HG03039 (cell line): Measurements from ENCODE around the gene SH3RF2.
"Not testable (repeated sequence)": the region's sequence is repeated elsewhere in the genome, so short reads cannot be mapped to it uniquely, and the experiment has no call there.

Source experiments
- ATAC-seq: cut with Tn5 transposase; IDR thresholded peaks from one replicate; pipeline ENCODE4 v1.9.1; 2021; ENCODE audit warnings: mild to moderate bottlenecking, moderate library complexity; ENCODE audit not compliant: unreplicated experiment

SH3RF2 gene

DNA sequence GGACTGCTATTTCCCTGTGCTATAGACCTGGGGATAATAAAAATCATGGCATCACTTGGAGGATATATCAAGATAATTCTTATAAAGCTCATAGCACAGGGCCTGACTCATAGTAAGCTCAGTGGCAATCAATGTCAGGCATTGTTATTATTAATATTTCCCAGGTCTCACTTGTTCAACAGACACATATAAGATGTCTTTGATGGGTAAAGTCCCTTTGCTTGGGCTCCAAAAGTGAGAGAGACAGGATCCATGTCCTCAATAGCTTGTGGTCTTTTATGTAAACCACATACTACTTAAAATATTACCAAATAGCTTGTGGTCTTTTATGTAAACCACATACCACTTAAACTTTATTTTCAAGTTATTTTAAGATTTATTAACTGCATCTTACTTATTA, 11.2 kb downstream of the SH3RF2 start:
- ATAC-seq: no peak

DNA sequence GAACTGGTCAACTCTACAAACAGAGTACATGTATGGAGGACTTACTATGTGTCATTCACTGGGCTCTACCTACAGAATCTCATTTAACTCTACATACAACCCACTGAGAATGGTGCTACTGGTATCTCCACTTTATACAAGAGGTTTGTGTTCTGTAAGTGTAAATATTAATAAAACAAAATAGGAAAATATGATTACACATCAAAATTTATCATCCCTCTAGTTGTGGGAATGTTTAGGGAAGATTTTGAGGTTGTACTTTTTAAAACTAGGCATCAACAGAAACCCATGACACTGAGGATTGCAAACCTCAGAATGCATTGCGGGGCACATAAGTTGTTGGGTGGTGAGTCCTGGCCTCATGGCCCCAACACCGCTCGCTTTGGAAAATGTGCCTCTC, 11.7 kb downstream of the SH3RF2 start:
- ATAC-seq: no peak

DNA sequence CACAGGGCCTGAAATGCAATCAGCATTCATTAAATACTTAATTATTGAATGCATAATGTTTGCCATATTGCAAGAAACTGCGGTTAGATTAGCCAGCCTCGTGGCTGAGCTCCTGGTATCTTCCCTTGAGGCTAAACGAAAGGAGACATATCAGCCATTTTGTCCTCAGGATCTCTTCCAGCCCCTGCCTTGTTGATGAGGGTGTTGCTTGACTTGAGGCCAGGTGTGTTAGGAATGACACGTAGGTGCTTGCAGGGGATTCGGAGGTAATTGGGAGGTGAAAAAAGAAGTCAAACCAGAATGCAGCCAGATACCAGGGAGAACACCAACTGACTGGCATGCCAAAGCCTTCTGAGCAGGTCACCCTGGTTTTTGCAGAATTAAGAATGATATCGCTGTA, 12.5 kb downstream of the SH3RF2 start:
- ATAC-seq: no peak

DNA sequence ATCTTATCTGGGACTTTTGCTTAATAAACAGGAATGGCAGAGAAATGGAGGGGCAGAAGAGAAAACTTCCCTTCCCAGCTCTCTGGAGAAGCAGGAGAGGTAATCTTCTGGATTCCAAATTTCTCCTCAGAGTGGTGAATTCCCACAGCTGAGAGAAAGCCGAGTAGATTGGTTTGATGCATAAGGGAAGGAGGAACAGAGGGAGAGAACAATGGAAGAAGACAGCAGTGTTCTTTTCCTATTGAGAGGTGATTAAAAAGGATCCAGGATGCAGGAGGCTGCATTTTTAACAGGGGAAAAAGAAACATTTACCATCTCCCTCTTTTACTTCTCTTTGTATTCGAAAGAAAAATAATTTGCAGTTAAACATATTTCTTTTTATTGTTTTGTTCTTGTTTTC, 13.1 kb downstream of the SH3RF2 start:
- ATAC-seq: no peak

DNA sequence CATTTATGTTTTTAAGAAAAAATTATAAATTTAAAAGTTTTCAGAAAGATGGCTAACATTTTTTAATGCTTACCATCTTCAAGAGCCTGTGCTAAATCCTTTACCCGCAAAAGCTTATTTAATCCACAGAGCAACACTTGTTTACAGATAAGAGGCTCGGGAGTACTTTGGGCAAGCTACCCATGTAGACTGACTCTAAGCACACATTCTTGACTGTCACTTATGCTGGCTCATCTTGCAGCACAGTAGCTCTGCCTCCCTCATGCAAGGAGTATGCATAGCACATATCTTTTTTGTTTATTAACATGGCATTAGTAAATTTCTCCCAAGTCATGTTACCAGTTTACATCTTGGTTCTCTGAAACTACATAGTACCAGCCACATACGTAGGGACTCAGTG, 14.7 kb downstream of the SH3RF2 start:
- no peak for ATAC-seq

DNA sequence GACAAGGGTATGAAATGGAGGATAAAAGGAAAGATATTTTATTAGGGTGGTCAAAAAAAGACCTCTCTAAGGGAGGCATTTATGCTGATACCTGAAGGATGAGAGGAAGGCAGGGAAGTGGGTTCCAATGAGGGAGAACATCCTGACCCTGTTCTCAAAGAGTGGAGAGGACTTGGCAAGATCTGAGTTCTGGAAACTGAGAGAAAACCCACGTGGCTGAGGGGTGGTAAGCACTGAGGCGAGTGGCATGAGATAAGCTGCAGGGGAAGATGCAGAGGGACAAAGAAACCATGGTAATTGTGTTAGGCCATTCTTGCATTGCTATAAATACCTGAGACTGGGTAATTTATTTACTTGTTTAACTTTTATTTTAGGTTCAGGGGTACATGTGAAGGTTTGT, 16.8 kb downstream of the SH3RF2 start:
- no peak for ATAC-seq

DNA sequence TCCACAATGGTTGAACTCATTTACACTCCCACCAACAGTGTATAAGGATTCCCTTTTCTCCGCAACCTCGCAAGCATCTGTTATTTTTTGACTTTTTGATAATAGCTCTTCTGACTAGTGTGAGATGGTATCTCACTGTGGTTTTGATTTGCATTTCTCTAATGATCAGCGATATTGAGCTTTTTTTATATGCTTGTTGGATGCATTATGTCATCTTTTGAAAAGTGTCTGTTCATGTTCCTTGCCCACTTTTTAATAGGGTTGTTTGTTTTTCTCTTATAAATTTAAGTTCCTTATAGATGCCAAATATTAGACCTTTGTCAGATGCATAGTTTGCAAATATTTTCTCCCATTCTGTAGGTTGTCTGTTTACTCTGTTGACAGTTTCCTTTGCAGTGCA, 17.8 kb downstream of the SH3RF2 start:
- ATAC-seq: not testable (repeated sequence)

DNA sequence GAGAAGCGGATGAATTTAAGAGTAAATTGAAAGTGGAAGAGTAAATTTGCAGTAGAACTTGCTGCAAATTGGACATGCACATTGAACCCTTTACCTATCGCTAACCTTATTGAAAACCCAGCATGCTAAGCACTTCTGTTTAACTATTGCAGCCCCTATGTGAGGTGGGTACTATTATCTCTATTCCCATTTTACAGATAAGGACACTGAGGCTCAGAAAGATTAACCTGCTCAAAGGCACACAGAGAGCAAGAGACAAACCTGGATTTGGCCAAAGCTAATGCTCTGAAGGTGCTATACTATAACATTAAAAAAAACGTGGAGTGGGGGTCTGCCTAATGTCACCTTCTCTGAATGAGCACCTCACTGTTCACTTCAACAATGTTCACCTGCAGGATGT, 21.0 kb downstream of the SH3RF2 start:
- no peak for ATAC-seq

DNA sequence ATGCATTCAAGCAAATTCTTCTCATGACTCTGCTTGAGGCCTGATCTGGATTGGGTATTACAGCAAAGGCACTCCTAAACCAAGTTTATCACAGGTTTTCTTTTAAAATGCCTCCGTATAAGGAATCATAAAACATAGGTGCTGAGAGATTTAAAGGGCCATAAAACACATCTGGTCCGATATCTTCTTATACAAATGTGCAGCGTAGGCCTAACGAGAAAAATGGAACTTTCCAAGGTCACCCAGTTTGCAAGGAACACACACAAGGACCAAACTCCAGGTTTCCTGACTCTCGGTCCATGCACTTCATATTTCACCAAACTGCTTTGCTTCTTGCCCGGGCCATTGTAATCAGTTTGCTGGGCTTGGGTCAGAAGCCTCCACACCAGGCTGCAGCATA, 22.1 kb downstream of the SH3RF2 start:
- ATAC-seq: no peak

DNA sequence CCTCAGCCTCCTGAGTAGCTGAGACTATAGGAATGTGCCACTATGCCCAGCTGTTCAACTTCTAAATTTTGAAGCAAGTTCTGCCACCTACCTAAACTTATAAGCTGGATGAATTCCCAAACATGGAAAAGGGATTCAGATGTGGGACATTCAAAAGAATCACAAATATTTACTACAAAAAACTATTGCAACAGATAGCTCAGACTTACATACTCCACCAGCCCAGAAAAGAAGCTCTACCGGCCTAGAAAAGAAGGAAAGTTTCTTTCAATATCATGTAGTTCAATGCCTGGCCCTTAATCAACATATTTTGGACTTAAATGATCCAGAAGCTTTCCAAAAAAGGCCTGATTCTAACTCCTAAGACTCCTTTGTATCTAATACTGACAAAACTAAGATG, 23.8 kb downstream of the SH3RF2 start:
- ATAC-seq: no peak

DNA sequence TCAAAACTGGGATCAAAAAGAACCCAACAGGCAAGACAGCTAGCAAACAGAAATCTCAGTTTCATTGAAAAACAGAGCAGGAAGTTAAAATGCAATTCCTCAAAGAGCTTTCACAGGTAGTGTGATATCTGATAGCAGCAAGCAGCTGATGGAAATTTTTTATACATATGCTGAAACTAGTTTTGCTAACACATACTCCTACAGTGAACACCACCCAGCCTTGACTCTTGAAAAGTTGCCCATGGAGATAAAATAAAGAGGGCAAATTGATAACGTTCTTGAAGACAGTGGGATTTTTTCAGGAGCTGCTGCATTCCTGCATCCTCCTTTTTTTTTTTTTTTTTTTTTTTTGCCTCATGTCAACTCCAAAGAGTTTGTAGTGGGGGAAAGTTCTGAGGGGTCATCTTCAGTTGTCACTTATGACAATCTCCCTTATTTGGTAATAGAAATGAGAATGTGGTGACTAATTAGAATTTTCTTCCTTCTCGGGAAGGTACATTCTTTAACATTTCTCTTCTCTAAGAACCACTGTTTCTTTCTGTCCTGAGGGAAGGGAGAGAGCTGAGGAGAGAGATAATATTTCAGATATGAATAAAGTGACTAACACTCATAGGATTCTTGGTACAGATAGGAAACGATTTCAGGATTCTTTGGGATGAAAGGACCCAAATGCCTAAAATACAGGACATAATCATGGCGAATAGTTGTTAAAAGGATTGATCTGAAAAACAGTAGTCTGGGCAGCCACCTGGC, 24.6 kb downstream of the SH3RF2 start:
- no peak for ATAC-seq

DNA sequence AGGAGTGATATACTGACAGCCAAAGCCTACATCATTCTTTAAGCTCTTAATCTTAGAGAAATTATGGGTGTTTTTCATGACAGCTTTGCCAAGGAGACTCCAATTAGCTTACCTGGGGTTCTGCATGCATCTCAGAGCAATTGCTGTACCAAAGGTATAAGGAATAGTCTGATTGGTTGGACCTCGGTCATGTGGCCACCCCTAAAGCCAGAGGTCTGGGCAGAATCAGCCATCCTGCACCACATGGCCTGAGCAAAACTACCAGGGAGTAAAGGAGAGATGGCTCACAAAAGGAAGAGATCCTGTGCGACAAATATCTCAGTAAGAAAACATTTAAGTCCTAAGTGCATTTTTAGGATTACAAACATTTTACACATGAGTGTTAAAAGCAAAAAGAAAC, 25.6 kb downstream of the SH3RF2 start:
- no peak for ATAC-seq

DNA sequence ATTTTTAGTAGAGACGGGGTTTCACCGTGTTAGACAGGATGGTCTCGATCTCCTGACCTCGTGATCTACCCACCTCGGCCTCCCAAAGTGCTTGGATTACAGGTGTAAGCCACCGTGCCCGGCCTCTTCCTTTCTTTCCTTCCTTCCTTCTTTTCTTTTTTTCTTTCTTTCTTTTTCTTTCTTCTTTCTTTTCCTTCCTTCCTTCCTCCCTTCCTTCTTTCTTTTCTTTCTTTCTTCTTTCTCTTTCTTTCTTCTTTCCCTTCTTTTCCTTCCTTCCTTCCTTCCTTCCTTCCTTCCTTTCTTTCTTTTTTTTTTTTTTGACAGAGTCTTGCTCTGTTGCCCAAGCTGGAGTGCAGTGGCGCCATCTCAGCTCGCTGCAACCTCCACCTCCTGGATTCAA, 27.6 kb downstream of the SH3RF2 start:
- not testable (repeated sequence) for ATAC-seq

DNA sequence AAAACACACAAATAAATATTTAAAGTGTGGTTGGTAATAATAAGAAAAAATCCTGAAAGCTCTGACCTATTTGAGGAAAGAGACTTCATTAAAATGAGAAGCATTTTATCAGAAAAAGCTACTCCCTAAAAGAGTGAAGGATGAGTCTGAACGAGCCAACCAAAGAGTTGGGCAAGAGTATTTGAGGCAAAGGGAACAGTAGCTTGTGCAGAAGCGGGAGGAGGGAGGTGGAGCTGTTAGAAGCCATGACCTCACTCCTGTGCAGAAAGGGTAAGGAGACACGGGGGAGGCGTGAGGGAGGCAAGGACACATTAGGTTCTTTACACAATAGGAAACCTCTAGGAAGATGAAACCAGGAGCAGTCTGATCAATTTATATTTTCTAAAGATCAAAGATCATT, 29.4 kb downstream of the SH3RF2 start:
- ATAC-seq: no peak

DNA sequence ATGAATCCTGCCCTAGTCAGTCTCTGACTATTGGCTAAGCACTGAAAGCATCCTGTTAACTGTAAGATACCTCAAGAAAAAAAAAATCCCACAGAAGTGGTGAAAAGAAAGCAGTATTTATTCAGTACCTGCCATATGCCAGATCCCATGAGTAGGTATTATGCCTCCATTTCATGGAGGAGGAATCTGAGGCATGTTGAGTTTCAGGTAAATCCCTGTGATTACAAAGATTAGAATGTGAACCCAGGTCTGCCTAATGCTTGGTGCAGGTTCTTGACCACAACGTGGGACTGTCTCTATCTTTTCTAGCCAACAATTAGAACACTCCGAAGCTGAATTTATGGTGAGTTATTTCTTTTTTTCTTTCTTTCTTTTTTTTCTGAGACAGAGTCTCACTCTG, 30.9 kb downstream of the SH3RF2 start:
- no peak for ATAC-seq

DNA sequence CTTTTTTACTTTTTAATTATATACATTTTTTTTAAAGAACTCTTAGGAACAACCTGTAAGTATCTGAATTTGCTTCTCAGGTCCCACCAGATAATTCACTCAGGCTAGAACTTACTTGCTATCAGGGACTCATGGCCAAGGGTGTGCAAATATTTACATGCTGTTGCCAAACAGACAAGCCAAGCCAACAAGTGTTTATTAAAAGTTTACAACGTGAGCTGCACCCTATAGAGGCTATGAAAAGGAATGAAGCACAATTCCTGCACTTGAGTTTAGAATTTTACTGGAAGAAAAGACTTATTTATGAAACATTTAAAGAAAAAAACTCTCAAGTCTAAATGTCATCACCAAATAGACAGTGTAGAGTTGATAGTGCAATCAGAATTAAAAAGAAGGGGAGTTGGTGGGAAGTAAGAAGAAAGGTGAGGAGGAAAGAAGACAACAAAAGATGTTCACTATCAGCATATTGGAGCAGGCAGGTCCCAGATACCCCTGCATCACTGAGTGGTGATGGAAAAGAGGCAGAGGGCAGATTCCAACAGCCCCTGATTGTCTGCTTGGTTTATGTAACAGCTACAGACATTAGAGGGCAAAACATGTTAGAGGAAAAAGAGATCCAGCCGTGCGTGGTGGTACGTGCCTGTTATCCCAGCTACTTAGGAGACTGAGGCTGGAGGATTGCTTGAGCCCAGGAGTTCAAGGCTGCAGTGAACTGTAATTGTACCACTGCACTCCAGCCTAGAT, 32.8 kb downstream of the SH3RF2 start:
- no peak for ATAC-seq

DNA sequence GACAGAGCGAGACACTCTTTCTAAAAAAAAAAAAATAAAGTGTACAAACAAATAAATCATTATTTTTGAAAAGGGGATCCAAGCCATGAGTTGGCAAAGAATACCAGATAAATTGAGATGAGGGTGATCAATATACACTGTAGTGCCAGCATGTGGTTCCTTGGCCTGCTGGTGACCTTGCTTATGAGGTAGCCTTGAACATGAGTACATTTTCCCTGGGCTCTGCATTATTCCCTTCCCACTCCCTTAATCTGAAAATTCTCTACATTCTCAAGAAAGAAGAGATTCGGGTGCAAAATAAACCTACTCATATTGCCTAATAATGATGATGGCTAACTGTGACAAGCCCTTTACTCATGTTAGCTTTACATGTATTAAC, 33.3 kb downstream of the SH3RF2 start:
- ATAC-seq: no peak

DNA sequence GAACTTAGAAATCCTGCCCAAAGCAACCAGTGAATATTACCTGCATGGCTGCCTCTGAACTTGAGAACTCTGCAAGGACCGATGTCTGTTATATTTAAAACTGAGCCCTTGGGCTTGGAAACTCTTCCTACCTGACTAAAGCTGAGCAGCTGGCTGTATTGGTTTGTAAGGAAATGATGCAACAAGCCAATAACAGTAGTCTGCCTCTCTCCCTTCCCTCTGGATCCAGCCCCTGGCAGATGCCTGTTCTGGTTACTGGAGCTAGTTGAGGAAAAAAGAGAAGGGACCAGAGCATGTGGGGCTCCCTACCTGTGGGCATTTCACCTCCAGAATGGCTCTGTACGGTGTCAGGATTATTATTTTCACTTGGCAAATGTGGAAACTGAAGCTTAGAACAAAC, 34.7 kb downstream of the SH3RF2 start:
- no peak for ATAC-seq

DNA sequence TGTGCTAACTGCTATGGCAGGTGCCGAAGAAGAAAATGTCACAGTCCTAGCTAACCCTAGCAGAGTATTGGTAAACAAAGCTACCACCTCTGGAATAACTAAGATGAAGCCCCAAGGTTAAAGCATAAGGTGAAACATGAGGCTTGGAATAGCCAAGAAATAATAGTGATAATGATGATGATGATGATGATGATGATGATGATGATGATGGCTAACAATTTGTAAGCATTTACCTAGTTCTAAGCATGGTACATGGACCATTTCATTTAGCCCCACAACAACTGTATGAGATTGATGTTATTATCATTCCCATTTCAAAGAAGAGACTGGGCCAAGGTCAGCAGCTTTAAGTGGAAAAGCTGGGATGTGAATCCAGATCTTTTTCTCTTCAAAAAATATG, 35.3 kb downstream of the SH3RF2 start:
- ATAC-seq: no peak

DNA sequence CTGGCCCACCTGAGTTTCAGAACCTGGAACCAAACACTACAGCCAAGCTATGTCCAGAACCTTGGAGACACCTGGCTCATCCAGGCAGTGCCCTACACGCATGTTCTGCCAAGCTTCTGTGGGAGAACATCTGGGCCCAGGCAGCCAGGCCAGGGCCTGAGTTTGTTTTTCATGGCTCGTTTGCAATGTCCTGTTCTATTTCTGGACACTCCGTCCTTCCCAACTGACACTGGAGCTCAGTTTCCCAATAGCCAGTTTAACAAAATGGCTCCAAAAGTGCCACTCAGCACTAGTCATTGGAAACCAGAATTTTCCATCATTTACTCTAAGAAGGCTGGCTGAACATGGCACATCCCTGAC, 38.6 kb downstream of the SH3RF2 start:
- no peak for ATAC-seq

DNA sequence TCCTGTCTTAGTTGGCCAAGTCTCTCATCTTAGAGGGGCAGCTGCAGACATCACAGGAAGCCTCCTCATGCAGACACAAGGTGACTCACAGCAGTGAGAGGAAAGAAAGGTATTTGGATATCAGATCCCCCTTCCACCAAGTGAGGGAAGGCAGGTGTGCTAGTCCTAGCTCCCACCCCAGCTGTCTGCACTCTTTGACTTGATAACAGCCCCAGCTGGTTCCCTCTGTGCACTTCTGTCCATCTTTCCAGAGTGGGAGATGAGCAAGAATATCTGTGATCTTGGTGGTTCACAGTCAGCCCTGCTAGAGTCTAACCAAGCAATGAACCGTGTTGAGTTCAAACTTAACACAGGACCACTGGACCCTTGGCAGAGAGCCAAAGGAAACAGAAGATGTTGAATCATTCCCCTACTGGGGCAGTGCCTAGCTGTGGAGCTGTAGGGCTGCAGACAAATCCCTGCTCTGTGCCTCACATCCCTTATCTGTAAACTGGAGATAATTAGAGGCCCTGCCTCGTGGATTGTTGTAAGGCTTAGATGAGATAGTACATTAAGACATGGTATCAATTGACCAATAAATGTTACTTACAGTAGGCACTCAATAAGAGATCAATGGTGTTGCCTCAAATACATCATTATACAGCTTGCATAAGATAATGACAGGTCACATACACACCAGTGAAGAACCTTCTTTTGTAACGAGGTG, 39.1 kb downstream of the SH3RF2 start:
- ATAC-seq: no peak
